PC-3 (cell line): Measurements from ENCODE around the gene ABLIM2. TPM values are rescaled to one million over a fixed set of nuclear protein-coding genes. Genes with fewer than 3 reads are reported as not detected.

ENCODE experiments used
- ATAC-seq: fragments of 200-7000 bp; cut with Tn5 transposase; 2 replicates; pipeline ENCODE4 v1.9.1; 2020; ENCODE audit warnings: mild to moderate bottlenecking, moderate library complexity
- BruUV-seq: library from RNA; stranded (reverse); fragments of 400-500 nt; replicated peaks from 2 replicates; lab custom pipeline; 2021; lab: Mats Ljungman, UMichigan
- CTCF ChIA-PET: fragments of 300-600 bp; sonication (Branson Sonifier 250); formaldehyde crosslinking; loops from one replicate; lab custom pipeline; 2022; ENCODE audit warnings: antibody characterized with exemption; lab: Charles Lee
- POLR2A ChIA-PET: fragments of 300-600 bp; sonication (Branson Sonifier 250); formaldehyde crosslinking; loops from one replicate; lab custom pipeline; 2022; ENCODE audit warnings: antibody characterized with exemption; ENCODE audit not compliant: unreplicated experiment; lab: Charles Lee
- DNase-seq: peaks from one replicate; pipeline ENCODE4 v3.0.0-alpha.2; 2015
- H2AFZ ChIP-seq: fragments of 300-600 bp; sonication (generic); 2 replicates; pipeline ENCODE4 v1.6.0; 2016; ENCODE audit warnings: antibody characterized with exemption, low read length
- H3F3A ChIP-seq: fragments of 300-600 bp; sonication (generic); one replicate; pipeline ENCODE4 v1.6.0; 2017; ENCODE audit warnings: antibody characterized with exemption, low read length, control low read depth, mild to moderate bottlenecking; ENCODE audit not compliant: unreplicated experiment
- H3K27ac ChIP-seq: fragments of 300-600 bp; sonication (generic); 2 replicates; pipeline ENCODE4 v1.5.1; 2016; ENCODE audit warnings: mild to moderate bottlenecking, low read length
- H3K27me3 ChIP-seq: fragments of 300-600 bp; sonication (generic); 2 replicates; pipeline ENCODE4 v1.6.1; 2016; ENCODE audit warnings: low read length, mixed read lengths
- H3K36me3 ChIP-seq: fragments of 300-600 bp; sonication (generic); 2 replicates; pipeline ENCODE4 v1.6.1; 2016; ENCODE audit warnings: low read depth, mixed run types, low read length, mixed read lengths
- H3K4me1 ChIP-seq: fragments of 300-600 bp; sonication (generic); 2 replicates; pipeline ENCODE4 v1.5.1; 2016; ENCODE audit warnings: low read length; ENCODE audit not compliant: insufficient read depth
- H3K4me2 ChIP-seq: fragments of 300-600 bp; sonication (generic); 2 replicates; pipeline ENCODE4 v1.6.0; 2016; ENCODE audit warnings: low read length
- H3K4me3 ChIP-seq: fragments of 300-600 bp; sonication (generic); 2 replicates; pipeline ENCODE4 v1.5.1; 2016; ENCODE audit warnings: mild to moderate bottlenecking, low read length, mixed read lengths
- H3K79me2 ChIP-seq: fragments of 300-600 bp; sonication (generic); 2 replicates; pipeline ENCODE4 v1.6.1; 2017; ENCODE audit warnings: low read length, mixed read lengths
- H3K9ac ChIP-seq: fragments of 300-600 bp; sonication (generic); 2 replicates; pipeline ENCODE4 v1.6.0; 2016; ENCODE audit warnings: mild to moderate bottlenecking, low read length
- H3K9me2 ChIP-seq: fragments of 300-600 bp; sonication (generic); replicated peaks from 2 replicates; pipeline ENCODE4 v1.6.1; 2016; ENCODE audit warnings: mixed run types, low read length, mixed read lengths
- H3K9me3 ChIP-seq: fragments of 300-600 bp; sonication (generic); 2 replicates; pipeline ENCODE4 v1.6.1; 2016; ENCODE audit warnings: low read length, mixed read lengths
- H4K20me1 ChIP-seq: fragments of 300-600 bp; sonication (generic); 2 replicates; pipeline ENCODE4 v1.6.1; 2016; ENCODE audit warnings: low read length, mixed read lengths
- EZH2 ChIP-seq: fragments of 300-600 bp; sonication (generic); IDR thresholded peaks from one replicate; pipeline ENCODE4 v1.6.1; 2017; ENCODE audit warnings: antibody characterized with exemption, mild to moderate bottlenecking, low read length; ENCODE audit not compliant: unreplicated experiment
- EZH2phosphoT487 ChIP-seq: fragments of 300-600 bp; sonication (generic); IDR thresholded peaks from 2 replicates; pipeline ENCODE4 v1.6.1; 2018; ENCODE audit warnings: mild to moderate bottlenecking, antibody characterized with exemption, low read length, borderline replicate concordance
- intact Hi-C: fragments of 100-400 bp; cut with micrococcal nuclease; formaldehyde crosslinking; loops from 2 replicates; pipeline ENCODE4 v1.9.0; 2023
- total RNA-seq: library from RNA; depleted of rRNA; stranded (reverse); fragments of >200 nt; gene quantifications from 2 replicates; pipeline ENCODE4 v1.2.3, GENCODE V29; 2014
- TF ChIP-seq, protein P1 (sequence below): fragments of 300-600 bp; sonication (generic); conservative IDR thresholded peaks from 2 replicates; pipeline ENCODE4 v1.5.1; 2017; ENCODE audit warnings: antibody characterized with exemption, low read depth, mild to moderate bottlenecking, low read length

Gene ABLIM2
- total RNA-seq, 1 experiment from 2014 or later, result 3.2 TPM

GRCh38 chr4:8026453-8026852, 132.2 kb downstream of the ABLIM2 start:
- no TSS peak for BruUV-seq
- no peak overlapping the region for H3K4me3 ChIP-seq
- intact Hi-C loops, result no loop called here
- POLR2A ChIA-PET, result no interaction called here
- no peaks in the 10 kb centered on the region for H4K20me1 ChIP-seq
- H3K27ac ChIP-seq, result no peak overlapping the region
- no peaks in the 10 kb centered on the region for H3K27me3 ChIP-seq
- no peaks in the 10 kb centered on the region for H3K9me2 ChIP-seq
- no peak overlapping the region for H3K4me2 ChIP-seq
- no peaks in the 10 kb centered on the region for H3F3A ChIP-seq
- H3K9ac ChIP-seq, result no peak overlapping the region
- TF ChIP-seq EZH2 (no peak), EZH2phosphoT487 (no peak)
- TF ChIP-seq, protein P1, sequence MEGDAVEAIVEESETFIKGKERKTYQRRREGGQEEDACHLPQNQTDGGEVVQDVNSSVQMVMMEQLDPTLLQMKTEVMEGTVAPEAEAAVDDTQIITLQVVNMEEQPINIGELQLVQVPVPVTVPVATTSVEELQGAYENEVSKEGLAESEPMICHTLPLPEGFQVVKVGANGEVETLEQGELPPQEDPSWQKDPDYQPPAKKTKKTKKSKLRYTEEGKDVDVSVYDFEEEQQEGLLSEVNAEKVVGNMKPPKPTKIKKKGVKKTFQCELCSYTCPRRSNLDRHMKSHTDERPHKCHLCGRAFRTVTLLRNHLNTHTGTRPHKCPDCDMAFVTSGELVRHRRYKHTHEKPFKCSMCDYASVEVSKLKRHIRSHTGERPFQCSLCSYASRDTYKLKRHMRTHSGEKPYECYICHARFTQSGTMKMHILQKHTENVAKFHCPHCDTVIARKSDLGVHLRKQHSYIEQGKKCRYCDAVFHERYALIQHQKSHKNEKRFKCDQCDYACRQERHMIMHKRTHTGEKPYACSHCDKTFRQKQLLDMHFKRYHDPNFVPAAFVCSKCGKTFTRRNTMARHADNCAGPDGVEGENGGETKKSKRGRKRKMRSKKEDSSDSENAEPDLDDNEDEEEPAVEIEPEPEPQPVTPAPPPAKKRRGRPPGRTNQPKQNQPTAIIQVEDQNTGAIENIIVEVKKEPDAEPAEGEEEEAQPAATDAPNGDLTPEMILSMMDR, result no peak
- CTCF ChIA-PET, result no interaction called here
- H3K36me3 ChIP-seq, result no peaks in the 10 kb centered on the region
- no peaks in the 10 kb centered on the region for H3K4me1 ChIP-seq
- no peaks in the 10 kb centered on the region for H3K79me2 ChIP-seq
- DNase-seq (no peak), ATAC-seq (no peak)
- H2AFZ ChIP-seq, result no peak overlapping the region
- H3K9me3 ChIP-seq, result no peaks in the 10 kb centered on the region

GRCh38 chr4:8025668-8026067, 132.9 kb downstream of the ABLIM2 start:
- ATAC-seq (no peak), DNase-seq (no peak)
- CTCF ChIA-PET, result no interaction called here
- Histone ChIP-seq H3K27me3 (no peaks in the 10 kb centered on the region), H2AFZ (no peak overlapping the region), H3K4me2 (no peak overlapping the region), H3K9me2 (no peaks in the 10 kb centered on the region), H4K20me1 (no peaks in the 10 kb centered on the region), H3K27ac (no peak overlapping the region), H3F3A (no peaks in the 10 kb centered on the region), H3K79me2 (no peaks in the 10 kb centered on the region), H3K9me3 (no peaks in the 10 kb centered on the region), H3K9ac (no peak overlapping the region), H3K36me3 (no peaks in the 10 kb centered on the region), H3K4me3 (no peak overlapping the region), H3K4me1 (no peaks in the 10 kb centered on the region)
- intact Hi-C loops, result no loop called here
- POLR2A ChIA-PET, result no interaction called here
- TF ChIP-seq, protein P1, result no peak
- TF ChIP-seq EZH2, result no peak
- TF ChIP-seq EZH2phosphoT487, result no peak
- BruUV-seq, result no TSS peak

DNA sequence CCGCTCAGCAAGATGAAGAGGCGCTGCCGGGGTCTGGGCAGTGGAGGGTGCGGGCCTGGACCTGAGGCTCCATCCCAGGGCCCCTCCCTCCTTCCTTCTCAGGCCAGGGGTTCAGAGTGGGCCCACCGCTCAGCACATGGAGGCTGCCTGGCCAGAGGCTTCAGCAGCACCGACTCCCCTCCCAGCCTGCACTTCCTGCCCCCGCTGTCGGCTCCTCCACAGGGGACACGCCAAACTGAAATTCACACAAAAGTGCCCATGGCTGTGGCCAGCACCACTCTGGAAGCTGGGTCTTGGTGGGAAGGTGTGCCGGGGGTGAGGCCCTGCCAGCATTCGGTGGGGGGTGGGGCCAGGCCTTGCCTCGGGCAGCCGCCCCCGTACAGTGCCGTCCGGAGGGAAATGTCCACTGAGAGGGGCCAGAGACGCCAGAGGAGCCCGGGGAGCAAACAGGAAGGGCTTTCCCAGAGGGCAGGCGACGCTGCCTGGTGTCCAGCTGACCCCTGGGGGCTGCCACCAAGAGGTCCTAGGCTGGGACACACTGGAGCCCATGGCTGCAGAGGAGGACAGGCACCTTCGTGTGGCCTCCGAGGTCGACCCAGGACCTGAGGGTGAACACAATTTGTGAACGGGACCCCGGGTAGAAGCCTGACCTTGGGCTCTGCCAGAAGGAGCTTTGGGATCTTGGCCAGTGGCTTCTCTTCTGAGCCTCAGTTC, 134.4 kb downstream of the ABLIM2 start:
- POLR2A ChIA-PET, result no interaction called here
- Histone ChIP-seq H3K9ac (no peak overlapping the region), H3K27ac (no peak overlapping the region), H3K4me2 (no peak overlapping the region), H3K79me2 (no peaks in the 10 kb centered on the region), H3K4me3 (no peak overlapping the region), H3K9me2 (no peaks in the 10 kb centered on the region), H3K4me1 (0 out of 2 replicates have a peak, but pooled peaks cover 6% of the 10 kb centered on the region), H4K20me1 (no peaks in the 10 kb centered on the region), H2AFZ (no peak overlapping the region), H3F3A (no peaks in the 10 kb centered on the region), H3K36me3 (no peaks in the 10 kb centered on the region), H3K27me3 (no peaks in the 10 kb centered on the region), H3K9me3 (no peaks in the 10 kb centered on the region)
- TF ChIP-seq EZH2phosphoT487 (no peak), EZH2 (no peak)
- TF ChIP-seq, protein P1, result no peak
- CTCF ChIA-PET, result no interaction called here
- DNase-seq (no peak), ATAC-seq (no peak)
- intact Hi-C loops, result no loop called here
- BruUV-seq, result no TSS peak
